GM18507 (cell line): Measurements from ENCODE around the gene ORM2.

ENCODE experiments used
- DNase-seq: peaks from one replicate; pipeline ENCODE4 v3.0.0; 2011; ENCODE audit warnings: low read depth; ENCODE audit not compliant: insufficient read length; ENCODE audit errors: extremely low spot score
- FAIRE-seq: peaks from 2 replicates; lab custom pipeline; 2011; peaks lifted over from hg19 to GRCh38; lab: Jason Lieb, UNC

Gene ORM2

GRCh38 chr9:114364134-114365041 lies 34.7 kb downstream of the ORM2 start:
- no peak for DNase-seq
- FAIRE-seq: peak; percentile 29

DNA sequence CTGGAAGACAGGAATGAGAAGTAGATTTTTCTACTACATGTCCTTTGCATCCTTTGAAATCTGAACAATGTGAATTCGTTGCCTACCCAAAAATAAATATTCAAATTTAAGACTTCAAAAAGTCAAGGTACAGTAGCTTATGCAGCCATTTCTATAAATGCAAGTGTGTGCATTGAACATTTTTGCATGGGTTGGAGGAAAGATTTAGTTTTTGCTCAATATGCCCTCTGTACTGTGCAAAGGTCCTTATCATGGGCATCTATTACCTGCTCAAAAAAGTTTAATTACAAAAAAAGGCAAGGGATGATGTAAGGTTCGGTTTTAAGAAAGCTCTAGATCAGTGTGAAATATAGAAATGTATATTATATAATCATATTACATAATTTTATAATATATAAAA lies 35.5 kb downstream of the ORM2 start:
- DNase-seq (no peak), FAIRE-seq (no peak)

GRCh38 chr9:114366334-114367128 lies 36.9 kb downstream of the ORM2 start:
- FAIRE-seq (peak; percentile 86), DNase-seq (no peak)

DNA sequence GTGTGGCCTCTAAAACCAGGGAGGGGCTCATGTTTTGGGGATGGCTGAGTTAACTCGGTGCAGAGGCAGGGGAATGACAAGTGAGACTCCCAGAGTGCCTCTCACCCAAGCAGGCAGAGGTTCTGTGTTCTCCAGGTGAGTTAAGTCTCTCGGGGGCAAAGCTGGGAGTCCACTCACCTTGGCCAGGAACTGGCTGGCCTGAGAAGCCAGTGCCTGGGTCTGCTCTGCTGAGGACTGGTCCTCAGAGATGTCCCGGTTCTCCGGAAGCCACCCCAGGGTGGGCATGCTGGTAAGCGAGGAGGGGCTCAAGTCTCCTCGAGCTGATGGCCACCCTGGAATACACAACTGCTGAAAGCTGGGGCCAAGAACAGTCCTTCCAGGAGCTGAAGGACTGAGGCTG lies 37.7 kb downstream of the ORM2 start:
- FAIRE-seq: no peak
- DNase-seq: no peak

GRCh38 chr9:114367772-114368569 lies 38.3 kb downstream of the ORM2 start:
- FAIRE-seq: peak; percentile 62
- no peak for DNase-seq

DNA sequence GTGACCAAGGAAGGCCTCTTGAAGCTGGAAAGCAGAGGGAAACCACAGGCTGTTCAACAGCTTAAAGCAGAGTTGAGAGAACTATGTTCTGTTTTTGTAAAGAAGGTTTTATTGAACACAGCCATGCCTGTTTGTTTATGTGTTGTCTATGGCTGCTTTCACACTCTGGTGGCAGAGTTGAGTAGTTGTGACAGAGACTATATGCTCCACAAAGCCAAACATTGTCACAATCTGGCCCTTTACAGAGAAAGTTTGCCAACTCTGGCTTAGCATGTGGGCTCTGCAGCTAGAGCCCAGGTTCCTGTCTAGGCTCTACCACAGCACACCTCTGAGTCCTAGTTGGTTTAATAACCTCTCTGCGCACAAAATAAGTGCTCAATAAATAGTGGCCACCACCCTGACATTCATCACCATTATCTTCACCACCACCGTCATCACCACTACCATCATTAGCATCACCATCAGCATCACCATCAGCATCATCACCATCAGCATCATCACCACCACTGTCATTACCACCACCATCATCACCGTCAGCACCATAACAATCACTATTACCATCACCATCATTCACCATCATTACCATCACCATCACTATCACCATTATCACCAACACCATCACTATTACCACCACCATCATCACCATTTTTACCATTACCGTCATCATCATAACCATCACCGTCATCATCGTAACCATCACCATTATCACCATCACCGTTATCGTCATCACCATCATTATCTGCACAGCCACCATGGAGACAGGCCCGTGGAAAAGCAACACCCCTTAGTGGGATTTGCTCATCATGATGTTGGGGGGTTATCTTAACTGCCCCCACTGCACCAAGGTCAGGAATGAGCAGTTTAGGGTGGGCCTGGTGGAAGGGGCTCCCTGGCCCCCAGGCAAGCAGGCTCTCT lies 39.8 kb downstream of the ORM2 start:
- no peak for FAIRE-seq

DNA sequence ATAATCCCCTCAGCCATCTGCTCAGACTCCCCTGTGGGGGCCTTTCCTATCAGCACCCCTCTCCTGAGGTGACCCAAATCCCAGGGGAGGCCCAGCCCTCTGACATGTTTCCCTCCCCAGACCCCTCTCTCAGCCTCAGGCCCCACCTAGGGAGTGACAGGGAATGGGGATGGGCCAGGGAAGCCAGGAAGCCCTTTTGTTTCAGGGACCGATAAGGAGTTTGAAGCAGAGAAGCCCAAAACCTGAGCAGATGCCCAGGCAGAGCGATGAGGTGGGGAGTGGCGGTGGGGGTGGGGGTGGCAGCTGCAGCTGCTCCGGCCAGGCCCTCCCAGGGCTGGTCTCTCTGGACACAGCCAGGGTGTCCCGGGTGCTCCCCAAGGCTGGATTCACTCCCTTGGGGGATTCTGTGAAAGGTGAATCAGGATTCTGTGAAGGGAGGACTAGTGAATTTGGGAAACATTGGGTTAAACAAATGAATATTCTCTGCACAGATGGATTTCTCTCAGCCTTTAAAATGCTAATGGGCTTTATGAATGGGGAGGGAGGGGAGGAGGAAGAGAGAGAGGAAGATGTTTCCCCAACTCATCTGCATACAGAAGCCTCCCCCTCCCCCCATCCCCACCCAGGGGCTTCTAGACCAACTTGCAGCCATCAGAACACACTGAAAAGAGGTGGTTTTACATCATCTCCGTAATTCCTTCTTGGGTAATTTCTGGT lies 40.7 kb downstream of the ORM2 start:
- DNase-seq (no peak), FAIRE-seq (no peak)

More for the DNA sequence above, 39.8 kb downstream of the ORM2 start:
- DNase-seq: no peak

DNA sequence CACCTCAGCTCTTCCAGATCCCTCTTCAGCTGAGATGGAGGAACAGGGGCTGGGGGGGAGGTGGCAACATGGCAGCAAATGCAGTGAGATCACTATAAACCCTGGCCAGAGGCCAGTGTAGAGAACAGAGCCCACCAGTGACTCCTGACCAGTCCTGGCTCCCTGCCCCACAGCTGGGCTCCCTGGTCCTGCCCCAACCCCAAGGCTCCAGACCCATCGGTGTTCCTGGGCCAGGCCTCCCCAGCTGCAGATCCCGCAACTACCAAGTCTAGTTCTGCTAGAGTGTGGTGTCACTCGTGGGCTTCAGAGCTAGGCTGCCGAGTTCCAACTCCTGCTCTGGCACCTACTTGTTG lies 41.3 kb downstream of the ORM2 start:
- DNase-seq: no peak
- no peak for FAIRE-seq

DNA sequence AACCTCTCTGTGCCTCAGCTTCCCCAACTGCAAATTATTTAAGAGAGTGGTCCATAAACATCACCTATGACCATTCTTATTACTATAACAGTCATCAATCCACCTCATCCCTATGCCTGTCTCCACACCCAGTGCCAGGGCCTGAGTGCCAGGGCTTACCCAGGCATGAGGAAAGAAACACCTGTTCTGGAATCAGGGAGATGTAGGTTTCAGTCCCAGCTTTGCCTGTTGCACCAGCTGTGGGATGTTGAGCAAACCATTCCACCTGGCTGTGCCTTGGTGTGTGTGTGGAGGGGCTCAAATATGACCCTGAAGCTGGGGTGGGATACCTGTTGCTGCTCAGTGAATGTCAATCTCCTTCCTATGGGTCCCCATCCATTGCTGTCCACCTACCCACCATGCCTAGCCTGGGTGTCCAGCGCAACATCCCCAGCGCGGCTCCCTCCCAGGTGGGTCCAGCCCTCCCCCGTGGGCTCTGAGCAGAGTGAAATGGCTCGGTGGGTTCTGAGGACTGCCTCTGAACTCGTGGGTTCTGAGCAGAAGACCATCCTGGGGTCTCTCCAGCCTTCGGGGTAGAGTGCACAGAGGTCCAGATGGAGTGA lies 41.8 kb downstream of the ORM2 start:
- FAIRE-seq (no peak), DNase-seq (no peak)

GRCh38 chr9:114371973-114372917 lies 42.6 kb downstream of the ORM2 start:
- DNase-seq (no peak), FAIRE-seq (peak; percentile 93)

GRCh38 chr9:114372921-114373448 lies 43.3 kb downstream of the ORM2 start:
- DNase-seq: peak; percentile 68
- peak; percentile 100 for FAIRE-seq

- no peak for DNase-seq
- FAIRE-seq: no peak
These were observed 44.5 kb downstream of the ORM2 start for GRCh38 chr9:114373960-114374730.

DNA sequence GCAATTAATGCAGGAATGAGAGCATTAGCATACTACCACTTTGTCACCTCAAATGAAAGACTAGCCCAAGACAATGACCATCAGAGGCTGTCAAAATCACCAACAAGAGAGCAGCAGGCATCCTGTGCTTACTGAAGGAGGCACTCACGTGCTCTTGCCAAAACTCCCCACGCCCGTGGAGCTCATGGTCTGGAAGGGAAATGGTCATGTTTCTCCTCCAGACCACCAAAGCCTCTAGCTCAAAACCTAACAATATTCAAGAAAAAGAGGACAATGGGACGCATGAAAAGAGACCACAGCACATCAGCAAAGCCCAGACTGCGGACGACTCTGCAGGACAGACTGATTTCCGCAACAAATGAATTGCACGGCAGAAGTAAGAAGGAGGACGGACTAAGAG lies 45.3 kb downstream of the ORM2 start:
- DNase-seq (no peak), FAIRE-seq (peak; percentile 49)

DNA sequence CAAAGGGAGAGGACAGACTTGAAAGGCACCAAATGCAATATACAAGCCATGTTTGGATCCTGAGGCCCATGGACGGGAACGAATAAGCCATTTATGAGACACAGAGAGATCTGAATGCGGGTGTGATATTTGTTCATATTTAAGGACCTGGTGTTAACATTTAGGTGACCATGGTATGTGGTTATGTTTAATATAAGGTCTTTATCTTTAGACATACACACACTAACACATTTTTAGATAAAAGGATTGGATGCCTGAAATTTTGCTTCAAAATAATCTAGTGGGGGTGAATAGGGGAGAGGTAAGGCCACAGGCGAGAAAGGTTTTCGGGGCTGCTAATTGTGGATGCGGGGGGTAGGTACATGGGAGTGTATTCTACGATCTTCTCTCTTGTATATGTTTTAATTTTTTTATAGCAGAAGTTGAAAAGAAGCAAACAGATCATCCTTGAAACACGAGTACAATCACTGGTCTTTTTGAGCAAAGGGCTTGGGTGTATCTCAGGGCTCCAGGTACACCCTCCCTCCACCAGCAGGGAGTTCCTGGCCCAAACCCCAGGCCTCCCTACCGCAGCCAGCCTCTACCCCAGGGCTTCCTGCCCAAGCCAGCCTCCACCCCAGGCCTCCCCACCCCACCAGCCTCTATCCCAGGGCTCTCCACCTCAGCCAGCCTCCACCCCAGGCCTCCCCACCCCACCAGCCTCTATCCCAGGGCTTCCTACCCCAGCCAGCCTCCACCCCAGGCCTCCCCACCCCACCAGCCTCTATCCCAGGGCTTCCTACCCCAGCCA lies 45.9 kb downstream of the ORM2 start:
- FAIRE-seq (no peak), DNase-seq (no peak)
